IMR-90 (cell line): Measurements from ENCODE around the gene UBASH3B. TPM values are rescaled to one million over a fixed set of nuclear protein-coding genes. Genes with fewer than 3 reads are reported as not detected.

Experiments
- ATAC-seq: fragments of 200-7000 bp; cut with Tn5 transposase; 2 replicates; pipeline ENCODE4 v1.9.1; 2020; ENCODE audit warnings: low read depth, mild to moderate bottlenecking, moderate library complexity
- BruUV-seq: library from RNA; stranded (reverse); fragments of 400-500 nt; replicated peaks from 2 replicates; lab custom pipeline; 2021; lab: Mats Ljungman, UMichigan
- CTCF ChIA-PET: fragments of 300-600 bp; formaldehyde crosslinking; extraction: SDS; loops from one replicate; lab custom pipeline; 2021; ENCODE audit warnings: antibody characterized with exemption; lab: Yijun Ruan, JAX
- POLR2A ChIA-PET: fragments of 300-600 bp; sonication (Branson Sonifier 250); formaldehyde crosslinking; loops from one replicate; lab custom pipeline; 2022; ENCODE audit warnings: antibody characterized with exemption; ENCODE audit not compliant: unreplicated experiment; lab: Charles Lee
- DNase-seq: peaks from one replicate; pipeline ENCODE4 v3.0.0; 2013
- H2AFZ ChIP-seq: replicated peaks from 2 replicates; pipeline ENCODE3; 2013; ENCODE audit warnings: low read length, mild to moderate bottlenecking; ENCODE audit not compliant: poor library complexity
- H2AK5ac ChIP-seq: 2 replicates; pipeline ENCODE4 v1.6.1; 2013; ENCODE audit warnings: low read depth, low read length, inconsistent platforms
- H2AK9ac ChIP-seq: replicated peaks from 2 replicates; pipeline ENCODE3; 2013; ENCODE audit warnings: mild to moderate bottlenecking, low read depth, low read length, moderate library complexity; ENCODE audit not compliant: poor library complexity
- H2BK120ac ChIP-seq: 2 replicates; pipeline ENCODE4 v1.6.1; 2013; ENCODE audit warnings: low read depth, low read length, inconsistent platforms
- H2BK15ac ChIP-seq: 3 replicates; pipeline ENCODE4 v1.6.1; 2013; ENCODE audit warnings: low read depth, low read length, inconsistent platforms
- H2BK20ac ChIP-seq: 2 replicates; pipeline ENCODE4 v1.6.1; 2013; ENCODE audit warnings: low read depth, mild to moderate bottlenecking, inconsistent platforms, low read length, moderate library complexity
- H2BK5ac ChIP-seq: 2 replicates; pipeline ENCODE4 v1.6.1; 2013; ENCODE audit warnings: mild to moderate bottlenecking, low read depth, low read length, inconsistent platforms; ENCODE audit not compliant: poor library complexity, severe bottlenecking
- H3K14ac ChIP-seq: replicated peaks from 2 replicates; pipeline ENCODE4 v1.6.1; 2013; ENCODE audit warnings: low read depth, low read length, inconsistent platforms
- H3K18ac ChIP-seq: 2 replicates; pipeline ENCODE4 v1.6.1; 2013; ENCODE audit warnings: low read depth, low read length, control low read depth
- H3K23ac ChIP-seq: 2 replicates; pipeline ENCODE4 v1.6.1; 2013; ENCODE audit warnings: low read depth, low read length, inconsistent platforms
- H3K27ac ChIP-seq: 2 replicates; pipeline ENCODE4 v1.5.1; 2013; ENCODE audit warnings: mild to moderate bottlenecking, control low read depth, low read length; ENCODE audit not compliant: insufficient read depth
- H3K27me3 ChIP-seq: 2 replicates; pipeline ENCODE4 v1.6.1; 2013; ENCODE audit warnings: low read length; ENCODE audit not compliant: control insufficient read depth, insufficient read depth
- H3K36me3 ChIP-seq: 2 replicates; pipeline ENCODE4 v1.6.1; 2013; ENCODE audit warnings: low read length, mixed read lengths; ENCODE audit not compliant: control insufficient read depth, insufficient read depth
- H3K4ac ChIP-seq: 2 replicates; pipeline ENCODE4 v1.6.1; 2013; ENCODE audit warnings: low read depth, low read length, inconsistent platforms
- H3K4me1 ChIP-seq: 2 replicates; pipeline ENCODE4 v1.6.1; 2013; ENCODE audit warnings: low read length, mixed read lengths; ENCODE audit not compliant: control insufficient read depth, insufficient read depth
- H3K4me2 ChIP-seq: 2 replicates; pipeline ENCODE4 v1.6.1; 2013; ENCODE audit warnings: low read depth, mild to moderate bottlenecking, control low read depth, low read length, moderate library complexity
- H3K4me3 ChIP-seq: 2 replicates; pipeline ENCODE4 v1.5.1; 2013; ENCODE audit warnings: low read depth, mild to moderate bottlenecking, control low read depth, low read length, moderate library complexity; ENCODE audit not compliant: insufficient read depth
- H3K56ac ChIP-seq: 2 replicates; pipeline ENCODE4 v1.6.1; 2013; ENCODE audit warnings: low read length, inconsistent platforms; ENCODE audit not compliant: insufficient read depth; ENCODE audit errors: extremely low read depth
- H3K79me1 ChIP-seq, 2 experiments: 2 replicates each; pipeline ENCODE4 v1.6.1; 2013; ENCODE audit warnings: low read length in 2 of 2, inconsistent platforms in 1 of 2, low read depth in 1 of 2
- H3K9ac ChIP-seq: 2 replicates; pipeline ENCODE4 v1.6.1; 2013; ENCODE audit warnings: low read depth, low read length, control low read depth
- H3K9me1 ChIP-seq: 2 replicates; pipeline ENCODE4 v1.6.1; 2013; ENCODE audit warnings: low read length, inconsistent platforms; ENCODE audit not compliant: insufficient read depth
- H3K9me3 ChIP-seq: 2 replicates; pipeline ENCODE4 v1.6.1; 2013; ENCODE audit warnings: low read length; ENCODE audit not compliant: control insufficient read depth, insufficient read depth
- H4K20me1 ChIP-seq: 2 replicates; pipeline ENCODE4 v1.6.1; 2013; ENCODE audit warnings: low read length, inconsistent platforms; ENCODE audit not compliant: insufficient read depth
- H4K5ac ChIP-seq: 2 replicates; pipeline ENCODE4 v1.6.1; 2013; ENCODE audit warnings: mild to moderate bottlenecking, low read depth, low read length, control low read depth
- H4K8ac ChIP-seq, 2 experiments: 2 replicates each; pipeline ENCODE4 v1.6.1; 2013; ENCODE audit warnings: low read depth in 2 of 2, low read length in 2 of 2, control low read depth in 1 of 2, inconsistent platforms in 1 of 2
- H4K91ac ChIP-seq: 2 replicates; pipeline ENCODE4 v1.6.1; 2013; ENCODE audit warnings: low read depth, low read length, inconsistent platforms; ENCODE audit not compliant: insufficient read depth
- BHLHE40 ChIP-seq: fragments of 150-350 bp; IDR thresholded peaks from 2 replicates; pipeline ENCODE4 v1.6.1; 2016; ENCODE audit warnings: mild to moderate bottlenecking, low read depth, low read length
- CEBPB ChIP-seq: IDR thresholded peaks from 2 replicates; pipeline ENCODE4 v1.6.1; 2012; ENCODE audit warnings: low read depth, low read length, improper control_type of control experiment
- CHD1 ChIP-seq: IDR thresholded peaks from 2 replicates; pipeline ENCODE4 v1.6.1; 2012; ENCODE audit warnings: low read depth, low read length, improper control_type of control experiment
- CTCF ChIP-seq: conservative IDR thresholded peaks from 2 replicates; pipeline ENCODE4 v1.5.1; 2012; ENCODE audit warnings: mild to moderate bottlenecking, low read depth, low read length, improper control_type of control experiment
- ELK1 ChIP-seq: fragments of 150-350 bp; IDR thresholded peaks from 2 replicates; pipeline ENCODE4 v1.6.1; 2016; ENCODE audit warnings: low read depth, mild to moderate bottlenecking, low read length, moderate library complexity, borderline replicate concordance
- FOS ChIP-seq: fragments of 150-350 bp; IDR thresholded peaks from 2 replicates; pipeline ENCODE4 v1.6.1; 2016; ENCODE audit warnings: low read depth, low read length
- MAFK ChIP-seq: IDR thresholded peaks from 2 replicates; pipeline ENCODE4 v1.6.1; 2012; ENCODE audit warnings: low read depth, low read length, improper control_type of control experiment
- MAZ ChIP-seq: IDR thresholded peaks from 2 replicates; pipeline ENCODE4 v1.6.1; 2012; ENCODE audit warnings: low read depth, mild to moderate bottlenecking, low read length, improper control_type of control experiment, moderate library complexity, borderline replicate concordance
- MXI1 ChIP-seq: IDR thresholded peaks from 2 replicates; pipeline ENCODE4 v1.6.1; 2012; ENCODE audit warnings: low read depth, mild to moderate bottlenecking, low read length, moderate library complexity, borderline replicate concordance
- NFE2L2 ChIP-seq: fragments of 150-350 bp; IDR thresholded peaks from 2 replicates; pipeline ENCODE4 v1.6.1; 2016; ENCODE audit warnings: low read depth, mild to moderate bottlenecking, low read length
- POLR2A ChIP-seq: IDR thresholded peaks from 2 replicates; pipeline ENCODE4 v1.6.1; 2012; ENCODE audit warnings: mild to moderate bottlenecking, low read depth, low read length
- RAD21 ChIP-seq: IDR thresholded peaks from 2 replicates; pipeline ENCODE4 v1.6.1; 2012; ENCODE audit warnings: low read length, improper control_type of control experiment
- RCOR1 ChIP-seq: IDR thresholded peaks from 2 replicates; pipeline ENCODE4 v1.6.1; 2012; ENCODE audit warnings: mild to moderate bottlenecking, low read length, improper control_type of control experiment; ENCODE audit not compliant: insufficient replicate concordance
- RFX5 ChIP-seq: IDR thresholded peaks from 2 replicates; pipeline ENCODE4 v1.8.0; 2012; ENCODE audit warnings: low read depth, mild to moderate bottlenecking, low read length, moderate library complexity
- SMC3 ChIP-seq: fragments of 150-350 bp; IDR thresholded peaks from 2 replicates; pipeline ENCODE4 v1.6.1; 2016; ENCODE audit warnings: low read depth, mild to moderate bottlenecking, antibody characterized with exemption, low read length, moderate library complexity
- USF2 ChIP-seq: fragments of 150-350 bp; IDR thresholded peaks from 2 replicates; pipeline ENCODE4 v1.6.1; 2017; ENCODE audit warnings: mild to moderate bottlenecking, antibody characterized with exemption, low read length, low read depth
- WGBS, 2 experiments: methylation state at CpG; one replicate each; pipeline versions ENCODE4 v1.1.5 to v1.1.7; 2013; ENCODE audit warnings: missing lambda C conversion rate in 2 of 2; ENCODE audit not compliant: insufficient read length in 1 of 2; ENCODE audit errors: extremely low coverage in 2 of 2; 5-methylcytosine and 5-hydroxymethylcytosine counted together
- dilution Hi-C: fragments of 300-500 bp; cut with HindIII; formaldehyde crosslinking; loops from one replicate; pipeline ENCODE4 v1.14.3; 2018; ENCODE audit warnings: low sequenced_read_pairs; ENCODE audit not compliant: unreplicated experiment
- in situ Hi-C: fragments of 300-500 bp; cut with MboI; formaldehyde crosslinking; loops from 3 replicates; pipeline ENCODE4 v1.14.3; 2019; ENCODE audit warnings: low sequenced_read_pairs, inconsistent platforms, mixed read lengths
- intact Hi-C: fragments of 100-400 bp; cut with micrococcal nuclease; formaldehyde crosslinking; loops from 2 replicates; pipeline ENCODE4 v1.10.0; 2022
- polyA plus RNA-seq, 3 experiments: library from polyadenylated mRNA; depleted of rRNA; stranded (reverse); fragments of >200 nt; gene quantifications; 2 replicates each; pipeline ENCODE4 v1.2.3, GENCODE V29; 2012; ENCODE audit warnings: low replicate concordance in 1 of 3
- total RNA-seq: library from RNA; depleted of rRNA; stranded (reverse); fragments of >200 nt; gene quantifications from 2 replicates; pipeline ENCODE4 v1.2.3, GENCODE V29; 2012

UBASH3B gene
- total and polyA plus RNA-seq, 2 of the 4 experiments (the other 2 are of a cell fraction) = 27.2 to 48.0 TPM

- no peak for ATAC-seq
- peaks cover 31% of the 10 kb centered on the region for H3K9me1 ChIP-seq
- H3K56ac ChIP-seq = no peak overlapping the region
- 0 out of 3 replicates have a peak overlapping the region, but pooled peaks have one; percentile 9 for H2BK15ac ChIP-seq
- H3K4me1 ChIP-seq = peaks cover 23% of the 10 kb centered on the region
- peaks cover 21% of the 10 kb centered on the region for H4K20me1 ChIP-seq
- TF ChIP-seq RAD21 = no peak
- no peak for TF ChIP-seq SMC3
- TF ChIP-seq RFX5 = no peak
- TF ChIP-seq POLR2A = no peak
- no peak for TF ChIP-seq MXI1
- no peak for TF ChIP-seq CHD1
- TF ChIP-seq MAZ = no peak
- no peak for TF ChIP-seq MAFK
- TF ChIP-seq CTCF = no peak
- TF ChIP-seq FOS = no peak
- no peak for TF ChIP-seq NFE2L2
- no peak for TF ChIP-seq USF2
- no peak for TF ChIP-seq ELK1
- no peak for TF ChIP-seq BHLHE40
- TF ChIP-seq RCOR1 = no peak
- no peak for TF ChIP-seq CEBPB
- no peak overlapping the region for H3K27ac ChIP-seq
- POLR2A ChIA-PET = no interaction called here
- peak overlapping the region; percentile 31; the same call in 1 of the 2 replicates for H3K23ac ChIP-seq
- H3K79me1 ChIP-seq = peaks cover 11 to 74% of the 10 kb centered on the region in 2 experiments
- no peak for DNase-seq
- H2BK5ac ChIP-seq = no peak overlapping the region
- no CpG with 5 or more reads among the region's 4 CpGs for WGBS, 2 experiments
- no TSS peak for BruUV-seq
- in situ Hi-C loops (no loop called here), dilution Hi-C loops (no loop called here), intact Hi-C loops (no loop called here)
- no peak overlapping the region for H3K4ac ChIP-seq
- H2AK9ac ChIP-seq = no peak overlapping the region
- H3K14ac ChIP-seq = no peak overlapping the region
- H2BK120ac ChIP-seq = peak overlapping the region; percentile 39
- no peaks in the 10 kb centered on the region for H3K9me3 ChIP-seq
- H2AFZ ChIP-seq = no peak overlapping the region
- CTCF ChIA-PET = interaction anchor here (0.7 kb wide), 1 partner anchor 60 kb away, joined by 3 read pairs; no protein-coding TSS in a partner anchor
- H2AK5ac ChIP-seq = peak overlapping the region; percentile 17; the same call in 1 of the 2 replicates
- no peak overlapping the region for H3K4me3 ChIP-seq
- H4K5ac ChIP-seq = no peak overlapping the region
- H4K8ac ChIP-seq = no peak overlapping the region
- no peak overlapping the region for H3K9ac ChIP-seq
- no peak overlapping the region for H3K18ac ChIP-seq
- H3K27me3 ChIP-seq = no peaks in the 10 kb centered on the region
- H4K91ac ChIP-seq = no peak overlapping the region; the same call in 1 of the 2 replicates
- no peak overlapping the region for H2BK20ac ChIP-seq
- no peak overlapping the region for H3K4me2 ChIP-seq
- no peaks in the 10 kb centered on the region for H3K36me3 ChIP-seq
These were observed 73.6 kb downstream of the UBASH3B start for GRCh38 chr11:122729139-122729538.
